A673 (cell line): Measurements from ENCODE around the gene ATP13A4. TPM values are rescaled to one million over a fixed set of nuclear protein-coding genes. Genes with fewer than 3 reads are reported as not detected.

Experiments used
- BruUV-seq: library from RNA; stranded (reverse); fragments of 400-500 nt; replicated peaks from 2 replicates; lab custom pipeline; 2021; lab: Mats Ljungman, UMichigan
- CTCF ChIA-PET: fragments of 300-600 bp; sonication (Branson Sonifier 250); formaldehyde crosslinking; loops from one replicate; lab custom pipeline; 2022; ENCODE audit warnings: antibody characterized with exemption; lab: Charles Lee
- POLR2A ChIA-PET: fragments of 300-600 bp; sonication (Branson Sonifier 250); formaldehyde crosslinking; loops from one replicate; lab custom pipeline; 2022; ENCODE audit warnings: antibody characterized with exemption; ENCODE audit not compliant: low non-redundant PET; lab: Charles Lee
- DNase-seq: peaks from one replicate; pipeline ENCODE4 v3.0.0-alpha.2; 2015; ENCODE audit warnings: low spot score
- H3K27ac ChIP-seq: fragments of 200-600 bp; sonication (generic); 2 replicates; pipeline ENCODE4 v1.5.1; 2016; ENCODE audit warnings: mixed run types, low read depth, mild to moderate bottlenecking, mixed read lengths, antibody characterized with exemption, low read length; ENCODE audit not compliant: poor library complexity, severe bottlenecking
- H3K27me3 ChIP-seq: fragments of 200-600 bp; sonication (generic); replicated peaks from 2 replicates; pipeline ENCODE4 v1.6.1; 2017; ENCODE audit warnings: mixed run types, low read depth, mild to moderate bottlenecking, mixed read lengths, antibody characterized with exemption, low read length; ENCODE audit not compliant: insufficient read depth, poor library complexity
- H3K36me3 ChIP-seq: fragments of 200-600 bp; sonication (generic); 2 replicates; pipeline ENCODE4 v1.6.1; 2016; ENCODE audit warnings: mixed run types, mild to moderate bottlenecking, mixed read lengths, antibody characterized with exemption, low read length; ENCODE audit not compliant: insufficient read depth, poor library complexity, severe bottlenecking
- H3K4me1 ChIP-seq: fragments of 200-600 bp; sonication (generic); 2 replicates; pipeline ENCODE4 v1.6.1; 2017; ENCODE audit warnings: mixed run types, mild to moderate bottlenecking, mixed read lengths, antibody characterized with exemption, low read length; ENCODE audit not compliant: insufficient read depth, poor library complexity, severe bottlenecking
- H3K4me3 ChIP-seq: fragments of 200-600 bp; sonication (generic); 2 replicates; pipeline ENCODE4 v1.5.1; 2016; ENCODE audit warnings: low read depth, mixed run types, mild to moderate bottlenecking, mixed read lengths, low read length; ENCODE audit not compliant: poor library complexity, severe bottlenecking
- H3K9me3 ChIP-seq: fragments of 200-600 bp; sonication (generic); 2 replicates; pipeline ENCODE4 v1.6.1; 2016; ENCODE audit warnings: mixed run types, low read depth, mild to moderate bottlenecking, mixed read lengths, antibody characterized with exemption, low read length; ENCODE audit not compliant: poor library complexity, severe bottlenecking
- CTCF ChIP-seq: fragments of 300-800, 200-600 bp; sonication (generic); conservative IDR thresholded peaks from 2 replicates; pipeline ENCODE4 v1.5.1; 2017; ENCODE audit warnings: low read depth, mild to moderate bottlenecking, antibody characterized with exemption, low read length, moderate library complexity, mixed read lengths
- EZH2 ChIP-seq: fragments of 200-600 bp; sonication (generic); IDR thresholded peaks from 2 replicates; pipeline ENCODE4 v1.6.1; 2017; ENCODE audit warnings: borderline replicate concordance, low read depth, mild to moderate bottlenecking, mixed read lengths, antibody characterized with exemption, low read length; ENCODE audit not compliant: poor library complexity, severe bottlenecking
- intact Hi-C: fragments of 100-400 bp; cut with micrococcal nuclease; formaldehyde crosslinking; loops from one replicate; pipeline ENCODE4 v1.10.0; 2022; ENCODE audit not compliant: unreplicated experiment
- total RNA-seq: library from RNA; stranded (reverse); gene quantifications from 2 replicates; pipeline ENCODE4 v1.2.3, GENCODE V29; 2021

ATP13A4 gene
- total RNA-seq, 1 experiment from 2014 or later, result not detected

- no peaks in the 10 kb centered on the region for H3K4me1 ChIP-seq
- intact Hi-C loops, result no loop called here
- no peaks in the 10 kb centered on the region for H3K36me3 ChIP-seq
- BruUV-seq, result no TSS peak
- H3K4me3 ChIP-seq, result no peak overlapping the region
- no peak for DNase-seq
- no peak overlapping the region for H3K27ac ChIP-seq
- ChIA-PET CTCF (no interaction called here), POLR2A (no interaction called here)
- TF ChIP-seq CTCF, result no peak
- TF ChIP-seq EZH2, result no peak
- no peaks in the 10 kb centered on the region for H3K9me3 ChIP-seq
- H3K27me3 ChIP-seq, result peaks cover 9% of the 10 kb centered on the region
Measured at GRCh38 chr3:193496658-193497057, 58.0 kb downstream of the ATP13A4 start.

- POLR2A ChIA-PET, result no interaction called here
- DNase-seq, result no peak
- Histone ChIP-seq H3K9me3 (no peaks in the 10 kb centered on the region), H3K4me1 (no peaks in the 10 kb centered on the region), H3K27me3 (peaks cover 5% of the 10 kb centered on the region), H3K4me3 (no peak overlapping the region), H3K36me3 (no peaks in the 10 kb centered on the region), H3K27ac (no peak overlapping the region)
- TF ChIP-seq CTCF, result no peak
- TF ChIP-seq EZH2, result no peak
- CTCF ChIA-PET, result no interaction called here
- BruUV-seq, result no TSS peak
- intact Hi-C loops, result no loop called here
Measured at GRCh38 chr3:193491026-193491425, 63.7 kb downstream of the ATP13A4 start.

- Histone ChIP-seq H3K9me3 (no peaks in the 10 kb centered on the region), H3K36me3 (no peaks in the 10 kb centered on the region), H3K4me3 (no peak overlapping the region), H3K27ac (no peak overlapping the region), H3K27me3 (peaks cover 5% of the 10 kb centered on the region), H3K4me1 (no peaks in the 10 kb centered on the region)
- DNase-seq, result no peak
- TF ChIP-seq EZH2 (no peak), CTCF (no peak)
- intact Hi-C loops, result no loop called here
- no TSS peak for BruUV-seq
- CTCF ChIA-PET, result no interaction called here
- POLR2A ChIA-PET, result no interaction called here
Measured at GRCh38 chr3:193490580-193490979, 64.1 kb downstream of the ATP13A4 start.
